Activated CD4-positive, alpha-beta T cell treated with anti-CD3 and anti-CD28 coated beads, Interleukin-2, amount 50 U/mL, for 48 hours (primary cell): Measurements from ENCODE around the gene DND1.
"Not testable (repeated sequence)": the region's sequence is repeated elsewhere in the genome, so short reads cannot be mapped to it uniquely, and the experiment has no call there.

Source experiments
- DNase-seq, 2 experiments: peaks; one replicate each; pipeline ENCODE4 v3.0.0-alpha.2; 2020

DND1 gene

GRCh38 chr5:140673187-140673976 lies at the start of gene DND1:
Gene DND1, minus strand, starts transcription at chr5:140673576. Its CDS starts 34 bp downstream, at chr5:140673542.
- DNase-seq, result no peak

DNA sequence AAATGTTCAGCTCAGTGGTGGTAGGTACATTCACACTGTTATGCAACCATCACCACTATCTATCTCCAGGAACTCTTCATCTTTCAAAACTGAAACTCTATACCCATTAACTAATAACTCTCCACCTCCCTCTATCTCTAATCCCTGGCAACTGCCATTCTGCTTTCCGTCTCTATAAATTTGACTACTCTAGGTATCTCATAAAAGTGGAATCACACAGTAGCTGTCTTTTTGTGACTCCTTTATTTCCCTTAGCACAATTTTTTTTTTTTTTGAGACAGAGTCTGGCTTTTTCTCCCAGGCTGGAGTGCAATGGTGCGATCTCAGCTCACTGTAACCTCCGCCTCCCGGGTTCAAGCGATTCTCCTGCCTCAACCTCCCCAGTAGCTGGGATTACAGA lies 48.0 kb upstream of the DND1 start:
- DNase-seq, result not testable (repeated sequence)

DNA sequence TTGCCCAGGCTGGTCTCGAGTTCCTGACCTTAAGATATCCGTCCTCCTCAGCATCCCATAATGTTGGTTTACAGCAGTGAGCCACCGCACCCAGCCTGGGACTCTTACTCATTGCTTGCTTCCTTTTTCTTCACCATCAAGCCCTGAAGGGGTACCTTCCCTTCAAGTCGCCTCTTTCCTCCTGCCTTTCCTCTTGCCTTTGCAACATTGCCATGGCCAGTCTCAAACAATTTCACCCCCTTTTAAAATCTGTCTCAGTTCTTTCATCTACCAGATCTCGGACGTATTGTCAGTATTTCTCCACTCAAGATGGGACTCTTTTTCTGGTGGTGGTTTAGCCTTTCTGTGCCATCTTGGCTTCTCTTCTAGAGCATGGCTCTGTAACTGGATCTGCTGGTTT lies 47.4 kb upstream of the DND1 start:
- DNase-seq, result not testable (repeated sequence)

- DNase-seq, result no peak
These were observed 44.9 kb upstream of the DND1 start for GRCh38 chr5:140718266-140718592.

GRCh38 chr5:140716238-140716637 lies 42.9 kb upstream of the DND1 start:
- not testable (repeated sequence) for DNase-seq

DNA sequence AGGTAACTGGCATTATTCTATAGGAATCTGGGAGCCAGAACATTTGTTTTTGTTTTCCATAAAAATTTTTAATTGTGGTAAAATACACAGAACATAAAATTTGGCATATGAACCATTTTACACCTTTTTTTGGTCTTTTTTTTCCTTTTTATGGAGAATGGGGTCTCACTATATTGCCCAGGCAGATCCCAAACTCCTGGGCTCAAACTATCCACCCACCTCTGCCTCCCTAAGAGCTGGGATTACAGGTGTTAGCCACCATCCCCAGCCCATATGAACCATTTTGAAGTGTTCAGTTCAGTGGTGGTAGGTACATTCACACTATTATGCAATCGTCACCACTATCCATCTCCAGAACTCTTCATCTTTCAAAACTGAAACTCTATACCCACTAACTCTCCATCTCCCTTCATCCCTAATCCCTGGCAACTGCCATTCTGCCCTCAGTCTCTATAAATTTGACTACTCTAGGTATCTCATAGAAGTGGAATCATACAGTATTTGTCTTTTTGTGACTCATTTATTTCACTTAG lies 40.3 kb upstream of the DND1 start:
- DNase-seq, result no peak

- DNase-seq, result no peak
These were observed 38.4 kb upstream of the DND1 start for GRCh38 chr5:140711794-140712193.

DNA sequence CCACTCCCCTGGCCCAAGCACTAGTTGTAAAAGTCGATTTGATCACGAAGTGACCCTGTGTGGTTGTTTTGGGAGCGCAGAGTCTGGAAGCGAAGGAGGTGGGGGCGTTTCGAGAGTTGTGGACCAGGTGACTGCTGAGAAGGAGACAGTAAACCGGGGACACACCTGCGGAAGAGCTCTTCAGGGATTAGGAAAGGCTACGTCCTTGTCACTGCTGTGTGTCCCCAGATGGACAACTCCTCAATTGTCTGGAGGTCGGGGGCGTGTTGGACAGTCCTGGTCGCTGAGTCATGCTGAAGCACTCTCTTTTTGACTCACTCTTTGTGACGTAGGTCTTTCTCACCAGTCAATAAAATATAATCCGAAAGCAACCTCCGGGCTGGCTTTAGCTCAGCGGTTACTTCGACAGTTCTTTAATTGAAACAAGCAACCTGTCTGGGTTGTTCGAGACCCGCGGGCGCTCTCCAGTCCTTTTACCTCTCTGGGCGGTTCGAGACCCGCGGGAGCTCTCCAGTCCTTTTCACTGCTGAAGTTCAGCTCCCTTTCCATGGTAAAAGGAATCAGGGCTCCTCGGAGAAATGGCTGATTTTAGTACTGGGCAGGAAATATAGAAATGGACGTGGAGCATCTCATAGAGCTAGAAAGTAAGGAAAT lies 37.6 kb upstream of the DND1 start:
- peak; percentile 79 to 86 for DNase-seq

DNA sequence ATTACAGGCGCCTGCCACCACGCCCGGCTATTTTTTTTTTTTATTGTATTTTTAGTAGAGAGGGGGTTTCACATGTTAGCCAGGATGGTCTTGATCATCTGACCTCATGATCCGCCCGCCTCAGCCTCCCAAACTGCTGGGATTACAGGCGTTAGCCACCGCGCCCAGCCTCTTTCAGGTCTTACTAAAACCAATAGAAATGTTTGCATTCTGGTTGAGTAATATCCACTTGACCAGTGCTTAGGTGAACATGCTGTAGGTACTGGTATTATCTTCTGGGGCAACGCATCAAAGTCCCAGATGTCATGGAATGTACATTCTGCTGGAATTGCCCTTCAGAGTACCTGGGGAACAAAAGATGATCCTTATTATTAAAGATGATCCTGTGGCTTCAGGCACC lies 35.4 kb upstream of the DND1 start:
- not testable (repeated sequence) for DNase-seq

GRCh38 chr5:140707812-140708211 lies 34.4 kb upstream of the DND1 start:
- no peak for DNase-seq

DNA sequence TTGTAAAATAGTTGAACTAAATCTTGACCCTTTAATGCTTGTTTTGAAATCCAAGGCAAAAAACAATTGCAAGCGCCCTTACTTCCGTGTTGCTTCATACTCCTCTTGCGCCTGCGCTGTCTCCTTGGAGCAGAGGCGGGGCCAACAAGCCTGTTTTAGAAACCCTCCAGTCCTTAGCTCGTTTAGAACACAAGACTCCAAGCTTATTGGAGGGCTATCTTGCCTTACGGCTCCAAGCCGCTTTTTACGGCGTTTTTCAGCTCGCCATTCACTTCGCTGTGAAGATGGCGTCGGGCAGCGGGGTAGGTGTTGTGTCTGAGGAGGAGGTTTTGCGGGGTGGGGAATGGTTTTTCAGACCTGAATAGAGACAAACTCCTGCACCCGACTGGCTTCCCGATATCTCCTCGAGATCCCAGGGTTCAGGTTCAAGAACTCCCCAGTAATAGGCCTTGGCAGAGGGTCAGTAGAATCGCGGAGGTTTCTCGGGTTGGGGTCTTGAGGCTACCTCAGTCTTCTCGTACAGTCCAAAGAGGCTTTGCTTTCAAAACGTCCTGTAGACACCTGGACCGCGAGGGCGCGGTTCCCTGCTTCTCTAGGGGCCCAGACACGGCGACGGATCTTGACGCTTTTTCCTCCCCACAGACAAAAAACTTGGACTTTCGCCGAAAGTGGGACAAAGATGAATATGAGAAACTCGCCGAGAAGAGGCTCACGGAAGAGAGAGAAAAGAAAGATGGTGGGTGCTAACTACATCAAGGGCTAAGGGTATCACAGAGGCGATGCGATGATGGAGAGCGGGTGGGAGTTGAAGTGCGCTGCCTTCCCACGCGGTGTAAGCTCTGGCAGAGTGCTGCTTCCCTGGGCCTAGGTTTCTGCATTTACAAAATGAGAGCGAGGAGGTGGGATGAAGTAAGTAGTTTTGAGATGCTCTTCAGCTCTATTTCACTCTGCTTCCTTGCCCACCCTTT lies 27.1 kb upstream of the DND1 start, which contains the start of gene ZMAT2:
Gene ZMAT2 (plus strand): TSS at position 271 of the 968 bp plus-strand sequence. CDS start 14 bp downstream, at position 285.
- peak; percentile 90 to 94 for DNase-seq

DNA sequence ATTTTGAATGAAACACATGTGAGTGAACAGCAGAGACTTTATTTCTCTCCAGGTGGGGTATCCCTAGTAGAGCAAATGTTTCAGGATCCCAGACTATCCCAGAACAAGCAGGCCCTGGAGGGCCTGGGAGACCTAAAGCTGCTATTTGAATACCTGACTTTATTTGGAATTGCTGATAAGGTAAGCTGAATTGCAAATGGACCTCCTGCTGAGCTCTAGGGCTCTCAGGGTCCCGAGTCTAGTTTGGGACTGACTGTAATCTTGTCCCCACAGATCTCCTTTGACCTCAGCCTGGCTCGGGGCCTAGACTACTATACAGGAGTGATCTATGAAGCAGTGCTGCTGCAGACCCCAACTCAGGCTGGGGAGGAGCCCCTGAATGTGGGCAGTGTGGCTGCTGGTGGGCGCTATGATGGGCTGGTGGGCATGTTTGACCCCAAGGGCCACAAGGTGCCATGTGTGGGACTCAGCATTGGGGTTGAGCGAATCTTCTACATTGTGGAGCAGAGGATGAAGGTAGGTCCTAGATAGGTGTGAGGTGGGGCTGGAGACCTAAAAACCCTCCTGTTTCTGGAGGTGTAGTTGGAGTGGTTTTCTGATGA lies 23.6 kb upstream of the DND1 start:
- no peak for DNase-seq

DNA sequence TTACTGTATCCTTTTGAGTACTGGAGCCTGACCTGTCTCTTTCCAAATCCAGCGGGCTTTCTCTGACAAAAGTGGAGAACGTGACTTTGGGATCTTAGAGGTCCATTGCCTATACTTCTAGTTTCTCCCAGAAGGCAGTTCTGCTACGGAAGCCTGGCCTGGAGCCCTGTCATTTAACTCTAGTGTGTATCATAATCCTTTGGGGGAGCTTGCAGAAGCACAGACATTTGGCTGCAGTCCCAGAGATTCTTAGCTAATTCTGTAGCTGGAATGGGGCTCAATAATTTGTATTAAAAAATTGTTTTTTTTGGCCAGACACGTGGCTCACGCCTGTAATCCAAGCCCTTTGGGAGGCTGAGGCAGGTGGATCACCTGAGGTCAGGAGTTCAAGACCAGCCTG lies 20.9 kb upstream of the DND1 start:
- DNase-seq, result no peak

GRCh38 chr5:140690941-140691924 lies 17.9 kb upstream of the DND1 start, which contains the start of the genes HARS1 and HARS2:
Gene HARS1, minus strand, starts transcription at chr5:140691370. Its CDS starts 66 bp downstream, at chr5:140691304.
Gene HARS2, plus strand, starts transcription at chr5:140691455. Its CDS starts 194 bp downstream, at chr5:140691649.
- DNase-seq, result peak; percentile 82 to 90

DNA sequence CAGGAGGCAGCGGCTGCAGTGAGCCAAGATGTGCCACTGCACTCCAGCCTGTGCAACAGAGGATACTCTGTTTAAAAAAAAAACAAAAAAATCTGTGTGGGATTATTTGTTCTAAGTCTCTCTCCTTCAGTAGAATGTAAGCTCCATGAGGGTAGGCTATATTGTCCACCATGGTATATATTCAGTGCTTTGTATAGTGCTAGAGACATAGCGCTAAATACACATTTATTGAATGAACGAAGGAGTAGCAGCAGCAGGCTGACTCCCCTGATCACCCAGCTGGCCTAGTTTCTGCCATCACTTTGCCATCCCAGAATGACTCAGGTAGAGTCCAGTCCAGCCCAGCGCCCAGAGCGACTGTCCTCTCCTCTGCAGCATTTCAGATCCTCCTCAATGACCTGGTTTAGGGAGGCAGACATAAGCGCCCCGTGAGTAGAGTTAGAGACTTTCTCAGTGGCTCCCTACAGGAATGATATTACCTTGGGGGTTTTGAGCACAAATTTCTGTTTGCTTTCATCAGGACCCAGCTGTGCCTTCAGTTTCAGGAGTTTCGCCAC lies 17.1 kb upstream of the DND1 start:
- DNase-seq, result no peak

DNA sequence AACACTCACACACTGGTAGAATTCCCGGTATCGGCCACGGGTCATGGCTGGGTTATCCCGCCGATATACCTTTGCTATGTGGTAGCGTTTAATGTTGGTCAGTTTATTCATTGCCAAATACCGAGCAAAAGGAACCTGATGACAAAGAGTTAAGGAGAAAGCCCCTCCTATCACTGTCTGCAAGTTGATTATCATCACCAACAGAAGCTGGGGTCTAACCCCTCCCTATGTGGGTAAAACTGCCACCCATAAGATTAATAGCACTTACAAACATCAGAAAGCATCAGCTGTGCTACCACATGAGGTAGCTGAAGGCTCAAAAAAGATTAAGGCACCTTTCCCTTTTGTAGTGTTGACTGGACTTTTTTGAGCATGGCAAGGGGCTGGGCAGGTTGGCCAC lies 5.6 kb upstream of the DND1 start:
- no peak for DNase-seq

GRCh38 chr5:140677947-140678346 lies 4.6 kb upstream of the DND1 start:
- no peak for DNase-seq

GRCh38 chr5:140674629-140675028 lies 1.3 kb upstream of the DND1 start:
- DNase-seq, result no peak

DNA sequence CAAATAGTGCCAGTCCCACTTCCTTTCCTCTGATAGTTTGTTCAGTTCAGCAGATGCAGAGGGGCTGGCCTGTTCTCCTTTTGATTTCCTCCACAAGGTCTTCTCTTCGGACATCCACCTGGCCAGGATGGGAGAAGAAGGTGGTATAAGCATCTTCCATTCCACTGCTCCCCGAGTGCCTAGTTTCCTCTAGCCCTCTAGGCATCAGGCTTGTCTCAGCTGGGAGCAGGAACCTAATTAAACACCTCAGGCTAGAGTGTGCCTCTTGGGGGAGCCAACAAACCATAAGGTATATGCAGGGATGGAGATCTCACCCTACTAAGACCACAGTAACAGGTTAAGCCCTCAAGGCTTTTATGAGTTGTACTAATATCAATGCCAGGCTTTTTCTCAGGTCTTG lies 835 bp upstream of the DND1 start:
- no peak for DNase-seq

- DNase-seq, result peak in 1 of 2 experiments; percentile 27
These were observed 755 bp downstream of the DND1 start for GRCh38 chr5:140672455-140673186.
